Liver (tissue), 9 donors: ENCODE results near the gene ASNSD1. TPM values are rescaled to one million over a fixed set of nuclear protein-coding genes. Genes with fewer than 3 reads are reported as not detected.
"Not testable (repeated sequence)": the region's sequence is repeated elsewhere in the genome, so short reads cannot be mapped to it uniquely, and the experiment has no call there.

Source experiments
- DNase-seq: peaks from one replicate; pipeline ENCODE4 v3.0.0-alpha.2; 2017; ENCODE audit warnings: low spot score
- H3K27ac ChIP-seq, 2 donors: one replicate each; pipeline ENCODE4 v1.7.0; 2013; ENCODE audit warnings: inconsistent platforms in 2 of 2, low read length in 2 of 2, control low read depth in 1 of 2, low read depth in 1 of 2, mild to moderate bottlenecking in 1 of 2
- H3K27me3 ChIP-seq, 4 donors: one replicate each; pipeline versions ENCODE4 v1.6.1 to v1.7.0; 2013; ENCODE audit warnings: low read length in 3 of 4, inconsistent platforms in 1 of 4, mild to moderate bottlenecking in 1 of 4, moderate library complexity in 1 of 4; ENCODE audit not compliant: control insufficient read depth in 4 of 4, insufficient read depth in 4 of 4
- H3K36me3 ChIP-seq, 4 donors: one replicate each; pipeline versions ENCODE4 v1.6.1 to v1.7.0; 2013; ENCODE audit warnings: low read length in 3 of 4, mild to moderate bottlenecking in 3 of 4, low read depth in 1 of 4, moderate library complexity in 1 of 4; ENCODE audit not compliant: control insufficient read depth in 4 of 4, insufficient read depth in 3 of 4
- H3K4me1 ChIP-seq, 4 donors: one replicate each; pipeline versions ENCODE4 v1.6.1 to v1.7.0; 2013; ENCODE audit warnings: low read length in 3 of 4, mild to moderate bottlenecking in 3 of 4, moderate library complexity in 1 of 4; ENCODE audit not compliant: control insufficient read depth in 4 of 4, insufficient read depth in 4 of 4
- H3K4me3 ChIP-seq, 3 donors: one replicate each; pipeline versions ENCODE4 v1.6.1 to v1.7.0; 2013; ENCODE audit warnings: low read length in 3 of 3, control low read depth in 1 of 3, low read depth in 1 of 3, mild to moderate bottlenecking in 1 of 3
- H3K9ac ChIP-seq, 2 donors: one replicate each; pipeline ENCODE4 v1.7.0; 2013; ENCODE audit warnings: low read length in 2 of 2, mild to moderate bottlenecking in 2 of 2, moderate library complexity in 2 of 2, control low read depth in 1 of 2, low read depth in 1 of 2
- H3K9me3 ChIP-seq, 4 donors: one replicate each; pipeline versions ENCODE4 v1.6.1 to v1.7.0; 2013; ENCODE audit warnings: low read length in 3 of 4; ENCODE audit not compliant: control insufficient read depth in 4 of 4
- EGR1 ChIP-seq, 2 donors: IDR thresholded peaks; 2 replicates each; pipeline ENCODE4 v1.6.1; 2016 to 2018; ENCODE audit warnings: antibody characterized with exemption in 2 of 2, low read depth in 2 of 2
- FOXA1 ChIP-seq: IDR thresholded peaks from 2 replicates; pipeline ENCODE4 v1.6.1; 2016; ENCODE audit warnings: antibody characterized with exemption
- FOXA2 ChIP-seq: IDR thresholded peaks from 2 replicates; pipeline ENCODE4 v1.6.1; 2016; ENCODE audit warnings: antibody characterized with exemption
- JUND ChIP-seq, 2 donors: IDR thresholded peaks; 2 replicates each; pipeline ENCODE4 v1.6.1; 2016; ENCODE audit warnings: antibody characterized with exemption in 2 of 2
- NR2F2 ChIP-seq: IDR thresholded peaks from 2 replicates; pipeline ENCODE4 v1.6.1; 2016; ENCODE audit warnings: antibody characterized with exemption
- RAD21 ChIP-seq, 2 donors: IDR thresholded peaks; 2 replicates each; pipeline ENCODE4 v1.6.1; 2016; ENCODE audit warnings: antibody characterized with exemption in 2 of 2, mild to moderate bottlenecking in 2 of 2
- RXRA ChIP-seq, 2 donors: IDR thresholded peaks; 2 replicates each; pipeline ENCODE4 v1.6.1; 2017 to 2018; ENCODE audit warnings: antibody characterized with exemption in 2 of 2, mild to moderate bottlenecking in 1 of 2
- SP1 ChIP-seq: IDR thresholded peaks from 2 replicates; pipeline ENCODE4 v1.6.1; 2018; ENCODE audit warnings: antibody characterized with exemption, mild to moderate bottlenecking
- TAF1 ChIP-seq: conservative IDR thresholded peaks from 2 replicates; pipeline ENCODE4 v1.6.1; 2016; ENCODE audit warnings: antibody characterized with exemption, mild to moderate bottlenecking
- YY1 ChIP-seq: IDR thresholded peaks from 2 replicates; pipeline ENCODE4 v1.6.1; 2016; ENCODE audit warnings: antibody characterized with exemption, mild to moderate bottlenecking
- WGBS: extraction: QIAGEN DNeasy Blood & Tissue Kit; methylation state at CpG from one replicate; pipeline ENCODE4 v1.1.7; 2013; 5-methylcytosine and 5-hydroxymethylcytosine counted together
- polyA plus RNA-seq, 2 donors: library from polyadenylated mRNA; stranded (reverse) in 1 of 2; unstranded in 1 of 2; fragments of 200-250 nt in 1 of 2; fragments of >200 nt in 1 of 2; fragmentation: Nextera tagmentation in 1 of 2; extraction: Ambion mirVana in 1 of 2; gene quantifications; one replicate each; pipeline versions ENCODE4 v1.2.1 to v1.2.3, GENCODE V29; 2013 to 2015
- total RNA-seq, 2 donors: library from RNA; depleted of rRNA; stranded (reverse); fragments of >200 nt; gene quantifications; one replicate each; pipeline ENCODE4 v1.2.3, GENCODE V29; 2014
- TF ChIP-seq, protein P1 (sequence below): fragments of 150-350 bp; IDR thresholded peaks from 2 replicates; pipeline ENCODE4 v1.5.1; 2017; ENCODE audit warnings: improper control_type of control experiment, low read depth, low read length; ENCODE audit not compliant: missing input control
- TF ChIP-seq, protein P2 (sequence below): IDR thresholded peaks from 2 replicates; pipeline ENCODE4 v1.6.1; 2016; ENCODE audit warnings: antibody characterized with exemption
- TF ChIP-seq, protein P3 (sequence below): IDR thresholded peaks from 2 replicates; pipeline ENCODE4 v1.6.1; 2016; ENCODE audit warnings: antibody characterized with exemption
- TF ChIP-seq, protein P4 (sequence below): IDR thresholded peaks from 2 replicates; pipeline ENCODE4 v1.6.1; 2016; ENCODE audit warnings: antibody characterized with exemption
- donor health status: healthy.
- donor health status: healthy.
- donor health status: healthy.
- donor health status: healthy.
- donor health status: healthy.

ASNSD1 gene
- total and polyA plus RNA-seq, 4 donors: 19.8 to 33.0 (median 25.5) TPM

DNA sequence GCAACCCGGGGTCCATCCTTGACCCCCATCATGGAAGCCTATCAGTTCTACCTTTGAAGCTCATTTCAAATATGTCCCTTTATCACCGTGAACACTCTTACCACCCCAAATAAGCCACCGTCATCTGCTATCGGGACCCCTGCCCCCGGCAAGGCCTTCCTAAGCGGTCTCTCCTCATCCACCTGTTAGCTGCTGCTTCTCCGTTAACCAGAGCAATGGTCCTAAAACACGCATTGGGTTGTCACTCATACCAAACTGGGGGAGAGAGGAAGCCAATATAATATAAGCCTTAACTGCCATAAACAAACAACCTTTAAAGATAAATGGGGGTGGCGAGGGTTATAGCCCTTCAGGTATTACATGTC lies 680 bp downstream of the ASNSD1 start:
- H3K9ac ChIP-seq: peak overlapping the region; percentile 91 to 98
- no peaks in the 10 kb centered on the region for H3K9me3 ChIP-seq
- DNase-seq: peak; percentile 38
- 7% methylated on average over 9 of the region's 9 CpGs for WGBS
- H3K27me3 ChIP-seq: no peaks in the 10 kb centered on the region
- peaks cover 0 to 6% (median 2%) of the 10 kb centered on the region in 4 donors for H3K36me3 ChIP-seq
- H3K4me3 ChIP-seq: peak overlapping the region; percentile 84 to 98 (median 94)
- H3K4me1 ChIP-seq: peaks cover 2 to 12% (median 10%) of the 10 kb centered on the region in 4 donors
- TF ChIP-seq RXRA (IDR thresholded peaks at IDR 0.05): no peak
- no peak for TF ChIP-seq SP1
- TF ChIP-seq FOXA2: no peak
- TF ChIP-seq, protein P1, sequence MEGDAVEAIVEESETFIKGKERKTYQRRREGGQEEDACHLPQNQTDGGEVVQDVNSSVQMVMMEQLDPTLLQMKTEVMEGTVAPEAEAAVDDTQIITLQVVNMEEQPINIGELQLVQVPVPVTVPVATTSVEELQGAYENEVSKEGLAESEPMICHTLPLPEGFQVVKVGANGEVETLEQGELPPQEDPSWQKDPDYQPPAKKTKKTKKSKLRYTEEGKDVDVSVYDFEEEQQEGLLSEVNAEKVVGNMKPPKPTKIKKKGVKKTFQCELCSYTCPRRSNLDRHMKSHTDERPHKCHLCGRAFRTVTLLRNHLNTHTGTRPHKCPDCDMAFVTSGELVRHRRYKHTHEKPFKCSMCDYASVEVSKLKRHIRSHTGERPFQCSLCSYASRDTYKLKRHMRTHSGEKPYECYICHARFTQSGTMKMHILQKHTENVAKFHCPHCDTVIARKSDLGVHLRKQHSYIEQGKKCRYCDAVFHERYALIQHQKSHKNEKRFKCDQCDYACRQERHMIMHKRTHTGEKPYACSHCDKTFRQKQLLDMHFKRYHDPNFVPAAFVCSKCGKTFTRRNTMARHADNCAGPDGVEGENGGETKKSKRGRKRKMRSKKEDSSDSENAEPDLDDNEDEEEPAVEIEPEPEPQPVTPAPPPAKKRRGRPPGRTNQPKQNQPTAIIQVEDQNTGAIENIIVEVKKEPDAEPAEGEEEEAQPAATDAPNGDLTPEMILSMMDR: no peak
- TF ChIP-seq YY1: no peak
- TF ChIP-seq NR2F2: no peak
- no peak for TF ChIP-seq TAF1
- TF ChIP-seq, protein P2, sequence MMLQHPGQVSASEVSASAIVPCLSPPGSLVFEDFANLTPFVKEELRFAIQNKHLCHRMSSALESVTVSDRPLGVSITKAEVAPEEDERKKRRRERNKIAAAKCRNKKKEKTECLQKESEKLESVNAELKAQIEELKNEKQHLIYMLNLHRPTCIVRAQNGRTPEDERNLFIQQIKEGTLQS: no peak
- no peak for TF ChIP-seq EGR1 (IDR thresholded peaks at IDR 0.05; ENCODE audit: low read depth in 2 of 2)
- TF ChIP-seq, protein P3, sequence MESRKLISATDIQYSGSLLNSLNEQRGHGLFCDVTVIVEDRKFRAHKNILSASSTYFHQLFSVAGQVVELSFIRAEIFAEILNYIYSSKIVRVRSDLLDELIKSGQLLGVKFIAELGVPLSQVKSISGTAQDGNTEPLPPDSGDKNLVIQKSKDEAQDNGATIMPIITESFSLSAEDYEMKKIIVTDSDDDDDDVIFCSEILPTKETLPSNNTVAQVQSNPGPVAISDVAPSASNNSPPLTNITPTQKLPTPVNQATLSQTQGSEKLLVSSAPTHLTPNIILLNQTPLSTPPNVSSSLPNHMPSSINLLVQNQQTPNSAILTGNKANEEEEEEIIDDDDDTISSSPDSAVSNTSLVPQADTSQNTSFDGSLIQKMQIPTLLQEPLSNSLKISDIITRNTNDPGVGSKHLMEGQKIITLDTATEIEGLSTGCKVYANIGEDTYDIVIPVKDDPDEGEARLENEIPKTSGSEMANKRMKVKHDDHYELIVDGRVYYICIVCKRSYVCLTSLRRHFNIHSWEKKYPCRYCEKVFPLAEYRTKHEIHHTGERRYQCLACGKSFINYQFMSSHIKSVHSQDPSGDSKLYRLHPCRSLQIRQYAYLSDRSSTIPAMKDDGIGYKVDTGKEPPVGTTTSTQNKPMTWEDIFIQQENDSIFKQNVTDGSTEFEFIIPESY: no peak
- TF ChIP-seq RAD21 (IDR thresholded peaks at IDR 0.05): no peak
- no peak for TF ChIP-seq FOXA1
- TF ChIP-seq JUND (IDR thresholded peaks at IDR 0.05): no peak
- peak overlapping the region; percentile 85 to 89 for H3K27ac ChIP-seq

DNA sequence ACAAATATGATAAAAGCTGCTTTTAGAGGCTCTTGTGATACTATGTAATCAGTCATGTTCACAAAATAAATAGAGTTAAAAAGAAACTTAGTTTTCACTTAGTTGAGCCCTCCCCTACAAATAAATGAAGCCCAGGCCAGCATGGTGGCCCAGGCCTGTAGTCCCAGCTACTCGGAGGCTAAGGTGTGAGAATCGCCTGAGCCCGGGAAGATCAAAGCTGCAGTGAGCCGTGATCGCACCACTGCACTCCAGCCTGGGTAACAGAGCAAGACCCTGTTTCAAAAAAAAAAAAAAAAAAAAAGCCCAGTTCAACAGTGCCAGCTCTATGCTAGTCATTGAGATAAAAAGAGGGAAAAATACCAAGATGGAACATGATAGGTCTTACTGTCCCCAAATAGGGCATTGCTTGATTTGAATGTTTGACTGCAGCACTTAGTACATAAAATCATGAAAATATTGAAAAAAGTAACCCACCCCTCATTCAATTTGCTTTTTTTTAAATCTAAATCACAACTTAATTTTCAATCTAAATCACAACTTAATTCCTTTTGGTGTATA lies 1.5 kb downstream of the ASNSD1 start:
- no peaks in the 10 kb centered on the region for H3K9me3 ChIP-seq
- 83% methylated on average over 5 of the region's 5 CpGs for WGBS
- H3K4me1 ChIP-seq: peaks cover 2 to 12% (median 10%) of the 10 kb centered on the region in 4 donors
- no peak overlapping the region for H3K27ac ChIP-seq
- peak overlapping the region; percentile 49 to 98 for H3K9ac ChIP-seq
- TF ChIP-seq TAF1 (no peak), EGR1 (IDR thresholded peaks at IDR 0.05; ENCODE audit: low read depth in 2 of 2) (no peak), YY1 (no peak), FOXA2 (no peak), SP1 (no peak)
- TF ChIP-seq, protein P4, sequence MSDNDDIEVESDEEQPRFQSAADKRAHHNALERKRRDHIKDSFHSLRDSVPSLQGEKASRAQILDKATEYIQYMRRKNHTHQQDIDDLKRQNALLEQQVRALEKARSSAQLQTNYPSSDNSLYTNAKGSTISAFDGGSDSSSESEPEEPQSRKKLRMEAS: no peak
- TF ChIP-seq, protein P1: no peak
- TF ChIP-seq, protein P3: no peak
- H3K27me3 ChIP-seq: no peaks in the 10 kb centered on the region
- peak overlapping the region in 2 of 3 donors; percentile 84 to 94 for H3K4me3 ChIP-seq
- H3K36me3 ChIP-seq: peaks cover 0 to 11% (median 6%) of the 10 kb centered on the region in 4 donors
- no peak for DNase-seq

DNA sequence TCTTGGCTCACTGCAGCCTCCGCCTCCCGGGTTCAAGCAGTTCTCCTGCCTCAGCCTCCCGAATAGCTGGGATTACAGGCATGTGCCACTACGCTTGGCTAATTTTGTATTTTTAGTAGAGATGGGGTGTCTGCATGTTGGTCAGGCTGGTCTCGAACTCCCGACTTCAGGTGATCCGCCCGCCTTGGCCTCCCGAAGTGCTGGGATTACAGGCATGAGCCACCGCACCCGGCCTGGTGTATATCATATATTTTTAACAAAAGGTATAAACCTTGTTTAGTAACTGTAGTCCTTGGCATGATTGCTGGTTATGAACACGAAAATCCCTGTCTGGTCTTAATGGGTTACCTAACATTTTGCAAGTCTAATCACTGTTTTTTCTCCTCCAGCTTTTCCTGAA lies 2.1 kb downstream of the ASNSD1 start:
- not testable (repeated sequence) for H3K9me3 ChIP-seq, H3K9ac ChIP-seq, H3K27me3 ChIP-seq, H3K4me3 ChIP-seq, DNase-seq, H3K27ac ChIP-seq
- WGBS: 98% methylated on average over 12 of the region's 12 CpGs
- peaks cover 2 to 12% (median 10%) of the 10 kb centered on the region in 4 donors for H3K4me1 ChIP-seq
- peaks cover 0 to 15% (median 8%) of the 10 kb centered on the region in 4 donors for H3K36me3 ChIP-seq
